Measurements from ENCODE around the gene INTS2. TPM values are rescaled to one million over a fixed set of nuclear protein-coding genes. Genes with fewer than 3 reads are reported as not detected.
"Not testable (repeated sequence)": the region's sequence is repeated elsewhere in the genome, so short reads cannot be mapped to it uniquely, and the experiment has no call there.

INTS2 gene
- total RNA-seq, 2 experiments from 2014 or later: 21.7 to 23.0 TPM

DNA sequence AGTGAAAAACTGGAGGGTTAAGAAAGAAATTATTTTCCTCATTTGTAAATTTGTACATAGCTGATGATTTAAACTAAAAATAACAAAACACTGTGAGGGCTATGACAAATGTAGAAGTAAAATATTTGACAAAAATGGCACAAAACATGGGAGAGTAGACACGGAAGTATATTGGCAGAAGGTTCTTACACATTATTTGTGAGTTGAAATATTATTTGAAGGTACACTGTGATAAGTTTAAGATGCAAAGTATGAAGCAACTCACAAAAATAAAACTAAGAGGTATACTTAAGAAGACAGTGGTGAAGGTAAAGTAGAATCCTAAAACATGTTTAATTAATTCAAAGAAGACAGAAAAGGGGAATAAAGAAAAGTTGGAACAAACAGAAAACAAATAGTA lies 99.1 kb downstream of the INTS2 start:
- Mint-ChIP-seq H3K4me1 (ENCODE audit: low read depth) (no peaks in the 10 kb centered on the region), H3K27me3 (ENCODE audit: low read depth) (no peaks in the 10 kb centered on the region), H3K4me3 (no peak overlapping the region), H3K36me3 (ENCODE audit: low read depth) (peaks cover 52% of the 10 kb centered on the region), H3K9me3 (ENCODE audit: insufficient read depth) (no peaks in the 10 kb centered on the region), H3K27ac (no peak overlapping the region)
- ChIA-PET CTCF (no interaction called here), POLR2A (no interaction called here)
- DNase-seq (no peak), ATAC-seq (no peak)

DNA sequence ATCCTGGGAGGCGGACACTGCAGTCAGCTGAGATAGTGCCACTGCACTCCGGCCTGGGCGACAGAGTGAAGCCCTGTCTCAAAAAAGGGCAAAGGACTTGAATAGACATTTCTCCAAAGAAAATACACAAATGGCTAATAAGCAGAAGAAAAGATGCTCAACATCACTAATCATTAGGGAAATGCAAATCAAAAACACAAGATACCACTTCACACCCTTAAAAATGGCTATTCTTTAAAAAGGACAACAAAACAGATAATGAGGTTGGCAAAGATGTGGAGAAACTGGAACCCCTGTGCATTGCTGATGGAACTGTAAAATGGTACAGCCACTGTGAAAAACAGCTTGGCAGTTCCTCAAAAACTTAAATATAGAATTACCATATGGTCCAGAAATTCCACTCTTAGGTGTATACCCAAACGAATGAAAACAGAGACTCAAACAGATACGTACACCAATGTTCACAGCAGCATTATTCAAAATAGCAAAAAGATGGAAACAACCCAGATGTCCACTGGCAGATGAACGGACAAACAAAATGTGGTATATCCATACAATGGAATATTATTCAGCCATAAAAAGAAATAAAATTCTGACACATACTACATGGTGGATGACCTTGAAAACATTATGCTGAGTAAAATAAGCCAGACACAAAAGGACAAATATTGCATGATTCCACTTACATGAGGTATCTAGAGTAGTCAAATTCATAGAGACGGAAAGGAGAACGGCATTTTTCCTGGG lies 100.0 kb downstream of the INTS2 start:
- no peak for DNase-seq
- no peaks in the 10 kb centered on the region for H3K9me3 Mint-ChIP-seq (ENCODE audit: insufficient read depth)
- ATAC-seq: no peak
- peaks cover 57% of the 10 kb centered on the region for H3K36me3 Mint-ChIP-seq (ENCODE audit: low read depth)
- no peaks in the 10 kb centered on the region for H3K27me3 Mint-ChIP-seq (ENCODE audit: low read depth)
- no peak overlapping the region for H3K27ac Mint-ChIP-seq
- ChIA-PET POLR2A (no interaction called here), CTCF (no interaction called here)
- no peaks in the 10 kb centered on the region for H3K4me1 Mint-ChIP-seq (ENCODE audit: low read depth)
- H3K4me3 Mint-ChIP-seq: no peak overlapping the region

DNA sequence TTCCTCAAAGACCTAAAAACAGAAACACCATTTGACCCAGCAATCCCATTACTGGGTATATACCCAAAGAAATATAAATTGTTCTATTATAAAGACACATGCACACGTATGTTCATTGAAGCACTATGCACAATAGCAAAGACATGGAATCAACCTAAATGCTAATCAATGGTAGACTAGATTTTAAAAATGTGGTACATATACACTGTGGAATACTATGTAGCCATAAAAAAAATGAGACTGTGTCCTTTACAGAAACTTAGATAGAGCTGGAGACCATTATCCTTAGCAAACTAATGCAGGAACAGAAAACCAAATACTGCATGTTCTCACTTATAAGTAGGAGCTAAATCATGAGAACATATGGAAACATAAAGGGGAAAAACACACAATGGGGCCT lies 100.9 kb downstream of the INTS2 start:
- DNase-seq; H3K4me3 Mint-ChIP-seq; H3K9me3 Mint-ChIP-seq (ENCODE audit: insufficient read depth); H3K27ac Mint-ChIP-seq; ATAC-seq; POLR2A ChIA-PET; H3K27me3 Mint-ChIP-seq (ENCODE audit: low read depth); H3K4me1 Mint-ChIP-seq (ENCODE audit: low read depth); CTCF ChIA-PET: not testable (repeated sequence)
- peaks cover 61% of the 10 kb centered on the region for H3K36me3 Mint-ChIP-seq (ENCODE audit: low read depth)

DNA sequence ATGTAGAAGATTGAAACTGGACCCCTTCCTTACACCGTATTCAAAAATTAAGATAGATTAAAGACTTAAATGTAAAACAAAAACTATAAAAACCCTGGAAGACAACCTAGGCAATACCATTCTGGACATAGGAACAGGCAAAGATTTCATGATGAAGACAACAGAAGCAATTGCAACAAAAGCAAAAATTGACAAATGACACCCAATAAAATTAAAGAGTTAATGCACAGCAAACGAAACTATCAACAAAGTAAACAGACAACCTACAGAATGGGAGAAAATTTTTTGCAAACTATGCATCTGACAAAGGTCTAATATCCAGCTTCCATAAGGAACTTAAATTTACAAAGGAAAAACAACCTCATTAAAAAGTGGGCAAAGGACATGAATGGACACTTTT lies 101.6 kb downstream of the INTS2 start:
- POLR2A ChIA-PET; DNase-seq; H3K4me1 Mint-ChIP-seq (ENCODE audit: low read depth); CTCF ChIA-PET; H3K27ac Mint-ChIP-seq; H3K9me3 Mint-ChIP-seq (ENCODE audit: insufficient read depth); ATAC-seq; H3K4me3 Mint-ChIP-seq; H3K27me3 Mint-ChIP-seq (ENCODE audit: low read depth): not testable (repeated sequence)
- peaks cover 60% of the 10 kb centered on the region for H3K36me3 Mint-ChIP-seq (ENCODE audit: low read depth)

DNA sequence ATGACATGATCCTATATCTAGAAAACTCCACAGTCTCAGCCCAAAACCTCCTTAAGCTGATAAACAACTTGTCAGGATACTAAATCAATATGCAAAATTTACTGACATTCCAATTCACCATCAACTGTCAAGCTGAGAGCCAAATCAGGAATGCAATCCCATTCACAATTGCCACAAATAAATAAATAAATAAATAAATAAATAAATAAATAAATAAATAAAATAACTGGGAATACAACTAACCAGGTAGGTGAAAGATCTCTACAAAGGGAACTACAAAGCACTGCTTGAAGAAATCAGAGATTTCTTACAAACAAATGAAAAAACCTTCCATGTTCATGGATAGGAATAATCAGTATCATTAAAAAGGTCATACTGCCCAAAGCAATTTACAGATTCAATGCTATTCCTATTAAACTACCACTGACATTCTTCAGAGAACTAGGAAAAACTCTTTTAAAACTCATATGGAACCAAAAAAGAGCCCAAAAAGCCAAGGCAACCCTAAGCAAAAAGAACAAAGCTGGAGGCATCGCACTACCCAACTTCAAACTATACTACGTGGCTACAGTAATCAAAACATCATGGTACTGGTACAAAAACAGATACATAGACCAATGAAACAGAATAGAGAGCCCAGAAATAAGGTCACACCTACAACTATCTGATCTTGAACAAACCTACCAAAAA lies 102.2 kb downstream of the INTS2 start:
- ATAC-seq (no peak), DNase-seq (no peak)
- Mint-ChIP-seq H3K27ac (no peak overlapping the region), H3K4me1 (ENCODE audit: low read depth) (no peaks in the 10 kb centered on the region), H3K27me3 (ENCODE audit: low read depth) (no peaks in the 10 kb centered on the region), H3K36me3 (ENCODE audit: low read depth) (peaks cover 66% of the 10 kb centered on the region), H3K4me3 (no peak overlapping the region), H3K9me3 (ENCODE audit: insufficient read depth) (no peaks in the 10 kb centered on the region)
- ChIA-PET CTCF (no interaction called here), POLR2A (no interaction called here)

DNA sequence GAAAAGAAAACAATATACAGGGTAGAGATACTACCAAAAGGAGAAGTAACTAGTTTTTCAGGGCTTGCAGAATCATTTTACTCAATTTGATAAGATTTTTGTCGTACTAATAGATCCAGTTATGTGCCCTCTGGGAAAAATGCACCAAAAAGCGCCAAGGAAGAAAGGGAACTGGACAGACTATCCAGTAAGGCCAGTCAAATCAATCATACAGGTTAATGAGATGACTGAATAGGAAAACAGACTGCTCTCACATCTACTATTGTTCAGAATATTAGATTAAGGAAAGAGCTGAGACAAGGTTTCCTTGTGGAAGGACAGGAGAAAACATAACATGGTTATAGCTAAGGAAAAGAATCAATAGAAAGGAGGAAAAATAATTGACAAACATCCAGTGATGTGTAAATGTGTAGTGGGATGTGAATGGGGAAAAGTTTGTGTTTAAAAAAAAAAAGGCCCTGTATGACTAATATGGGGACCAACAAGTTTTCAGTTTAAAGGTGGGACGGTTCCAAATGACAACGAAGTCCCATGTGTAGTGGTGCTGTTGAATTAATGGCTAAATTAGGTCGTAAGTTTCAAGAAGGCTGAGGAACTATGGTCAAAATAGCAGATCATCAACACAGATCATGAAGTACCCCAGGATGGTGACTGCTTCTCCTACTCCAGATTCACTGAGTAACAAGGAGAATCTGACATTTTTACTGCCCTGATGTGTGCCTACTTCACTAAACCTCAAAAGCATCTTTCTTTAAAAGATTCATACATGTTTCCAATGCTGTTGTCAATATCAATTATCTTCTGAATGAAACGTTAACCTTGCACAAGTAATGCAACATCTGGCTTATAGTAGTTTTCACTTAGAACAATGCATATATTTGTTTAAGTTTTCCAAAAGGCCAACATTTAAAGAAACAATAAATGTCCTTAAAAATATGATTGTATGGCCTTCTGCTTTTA lies 105.2 kb downstream of the INTS2 start:
- no peak for DNase-seq
- Mint-ChIP-seq H3K27ac (no peak overlapping the region), H3K36me3 (ENCODE audit: low read depth) (peaks cover 65% of the 10 kb centered on the region), H3K9me3 (ENCODE audit: insufficient read depth) (no peaks in the 10 kb centered on the region), H3K27me3 (ENCODE audit: low read depth) (no peaks in the 10 kb centered on the region), H3K4me1 (ENCODE audit: low read depth) (no peaks in the 10 kb centered on the region), H3K4me3 (no peak overlapping the region)
- ChIA-PET CTCF (no interaction called here), POLR2A (no interaction called here)
- no peak for ATAC-seq

DNA sequence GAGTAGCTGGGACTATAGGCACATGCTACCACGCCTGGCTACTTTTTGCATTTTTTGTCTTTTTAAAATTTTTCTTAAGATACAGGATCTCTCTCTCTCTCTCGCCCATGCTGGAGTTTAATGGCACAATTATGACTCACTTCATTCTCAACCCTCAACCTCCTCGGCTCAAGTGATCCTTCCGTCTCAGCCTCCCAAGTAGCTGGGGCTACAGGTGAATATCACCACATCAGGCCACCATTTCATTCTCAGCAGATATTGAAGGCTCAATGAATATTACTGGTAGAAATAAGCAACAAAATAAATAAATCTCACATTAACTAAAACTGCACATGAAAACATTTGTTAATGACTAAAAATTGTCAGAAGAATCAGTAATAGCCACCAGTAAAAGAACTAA lies 106.1 kb downstream of the INTS2 start:
- Mint-ChIP-seq H3K36me3 (ENCODE audit: low read depth) (peaks cover 61% of the 10 kb centered on the region), H3K27ac (no peak overlapping the region), H3K27me3 (ENCODE audit: low read depth) (no peaks in the 10 kb centered on the region), H3K4me1 (ENCODE audit: low read depth) (no peaks in the 10 kb centered on the region), H3K4me3 (no peak overlapping the region), H3K9me3 (ENCODE audit: insufficient read depth) (no peaks in the 10 kb centered on the region)
- POLR2A ChIA-PET: no interaction called here
- CTCF ChIA-PET: no interaction called here
- DNase-seq (no peak), ATAC-seq (no peak)

DNA sequence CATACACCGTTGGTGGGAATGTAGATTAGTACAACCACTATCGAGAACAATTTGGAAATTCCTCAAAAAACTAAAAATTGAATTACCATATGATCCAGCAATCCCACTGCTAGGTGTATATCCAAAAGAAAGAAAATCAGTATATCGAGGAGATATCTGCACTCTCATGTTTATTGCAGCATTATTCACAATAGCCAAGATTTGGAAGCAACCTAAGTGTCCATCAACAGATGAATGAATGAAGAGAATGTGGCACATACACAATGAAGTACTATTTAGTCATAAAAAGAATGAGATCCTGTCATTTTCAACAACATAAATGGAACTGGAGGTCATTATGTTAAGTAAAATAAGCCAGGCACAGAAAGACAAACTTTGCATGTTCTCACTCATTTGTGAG lies 108.5 kb downstream of the INTS2 start:
- POLR2A ChIA-PET; H3K4me1 Mint-ChIP-seq (ENCODE audit: low read depth); ATAC-seq; DNase-seq; H3K4me3 Mint-ChIP-seq; H3K27ac Mint-ChIP-seq; CTCF ChIA-PET; H3K27me3 Mint-ChIP-seq (ENCODE audit: low read depth); H3K9me3 Mint-ChIP-seq (ENCODE audit: insufficient read depth): not testable (repeated sequence)
- H3K36me3 Mint-ChIP-seq (ENCODE audit: low read depth): peaks cover 48% of the 10 kb centered on the region

DNA sequence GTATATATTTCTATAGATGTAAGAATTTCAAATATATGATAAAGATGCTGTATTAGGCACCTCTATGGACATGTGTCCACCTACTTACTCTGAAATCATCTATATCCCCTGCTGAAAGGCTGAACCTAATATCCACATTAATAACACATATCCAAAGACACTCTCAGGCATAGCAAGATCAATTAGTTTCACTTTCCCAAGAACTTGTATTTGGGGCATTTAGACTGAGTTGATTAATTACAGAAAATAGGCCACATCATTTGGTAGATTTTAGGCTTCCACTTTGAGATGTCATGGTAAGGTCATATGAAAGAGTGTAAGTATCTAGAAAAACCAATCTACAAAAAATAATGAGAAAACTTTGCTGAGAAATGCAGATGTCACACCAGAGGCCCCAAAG lies 109.6 kb downstream of the INTS2 start:
- ATAC-seq (no peak), DNase-seq (no peak)
- POLR2A ChIA-PET: no interaction called here
- H3K9me3 Mint-ChIP-seq (ENCODE audit: insufficient read depth): no peaks in the 10 kb centered on the region
- no peak overlapping the region for H3K27ac Mint-ChIP-seq
- H3K27me3 Mint-ChIP-seq (ENCODE audit: low read depth): no peaks in the 10 kb centered on the region
- peaks cover 49% of the 10 kb centered on the region for H3K36me3 Mint-ChIP-seq (ENCODE audit: low read depth)
- H3K4me3 Mint-ChIP-seq: no peak overlapping the region
- CTCF ChIA-PET: no interaction called here
- no peaks in the 10 kb centered on the region for H3K4me1 Mint-ChIP-seq (ENCODE audit: low read depth)

DNA sequence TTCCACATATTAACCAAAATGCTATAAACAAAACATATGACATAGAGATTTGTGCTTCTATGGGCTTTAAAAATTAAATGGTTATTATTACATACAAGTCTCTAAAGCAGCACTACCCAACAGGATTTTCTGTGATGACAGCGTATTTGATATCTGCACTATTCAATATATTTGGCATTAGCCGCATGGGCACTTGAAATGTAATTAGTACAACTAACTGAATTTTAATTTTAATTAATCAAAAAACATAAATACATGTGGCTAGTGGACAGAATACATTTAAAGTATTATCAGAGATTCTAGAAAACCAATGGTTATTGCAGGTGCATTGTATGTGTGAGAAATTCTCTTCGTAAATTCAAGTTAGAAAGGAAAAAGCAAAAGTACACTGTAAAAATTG lies 110.3 kb downstream of the INTS2 start:
- POLR2A ChIA-PET: no interaction called here
- ATAC-seq (no peak), DNase-seq (no peak)
- no peaks in the 10 kb centered on the region for H3K27me3 Mint-ChIP-seq (ENCODE audit: low read depth)
- H3K4me3 Mint-ChIP-seq: no peak overlapping the region
- H3K9me3 Mint-ChIP-seq (ENCODE audit: insufficient read depth): no peaks in the 10 kb centered on the region
- peaks cover 44% of the 10 kb centered on the region for H3K36me3 Mint-ChIP-seq (ENCODE audit: low read depth)
- no peaks in the 10 kb centered on the region for H3K4me1 Mint-ChIP-seq (ENCODE audit: low read depth)
- CTCF ChIA-PET: no interaction called here
- H3K27ac Mint-ChIP-seq: no peak overlapping the region

DNA sequence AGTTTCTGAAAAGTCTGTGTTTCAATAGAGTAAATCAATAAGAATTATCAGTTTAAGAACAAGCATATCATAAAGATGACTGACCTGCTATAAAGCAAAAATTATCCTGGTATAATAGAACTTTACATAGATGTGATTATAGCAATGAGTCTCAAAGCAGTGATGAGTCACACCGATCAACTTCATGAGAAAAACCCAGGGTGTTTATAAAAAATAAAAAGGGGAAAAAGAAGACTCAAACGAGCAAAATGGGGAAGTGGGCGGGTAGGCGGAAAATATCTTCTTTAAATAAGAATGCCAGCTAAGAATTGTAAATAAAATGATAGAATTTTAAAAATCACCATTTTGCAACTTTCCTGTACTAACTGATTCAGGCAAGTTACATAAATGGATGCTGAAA lies 111.2 kb downstream of the INTS2 start:
- peaks cover 39% of the 10 kb centered on the region for H3K36me3 Mint-ChIP-seq (ENCODE audit: low read depth)
- no peaks in the 10 kb centered on the region for H3K4me1 Mint-ChIP-seq (ENCODE audit: low read depth)
- POLR2A ChIA-PET: no interaction called here
- DNase-seq: no peak
- no peak for ATAC-seq
- CTCF ChIA-PET: no interaction called here
- H3K4me3 Mint-ChIP-seq: no peak overlapping the region
- H3K27me3 Mint-ChIP-seq (ENCODE audit: low read depth): no peaks in the 10 kb centered on the region
- no peaks in the 10 kb centered on the region for H3K9me3 Mint-ChIP-seq (ENCODE audit: insufficient read depth)
- H3K27ac Mint-ChIP-seq: no peak overlapping the region

DNA sequence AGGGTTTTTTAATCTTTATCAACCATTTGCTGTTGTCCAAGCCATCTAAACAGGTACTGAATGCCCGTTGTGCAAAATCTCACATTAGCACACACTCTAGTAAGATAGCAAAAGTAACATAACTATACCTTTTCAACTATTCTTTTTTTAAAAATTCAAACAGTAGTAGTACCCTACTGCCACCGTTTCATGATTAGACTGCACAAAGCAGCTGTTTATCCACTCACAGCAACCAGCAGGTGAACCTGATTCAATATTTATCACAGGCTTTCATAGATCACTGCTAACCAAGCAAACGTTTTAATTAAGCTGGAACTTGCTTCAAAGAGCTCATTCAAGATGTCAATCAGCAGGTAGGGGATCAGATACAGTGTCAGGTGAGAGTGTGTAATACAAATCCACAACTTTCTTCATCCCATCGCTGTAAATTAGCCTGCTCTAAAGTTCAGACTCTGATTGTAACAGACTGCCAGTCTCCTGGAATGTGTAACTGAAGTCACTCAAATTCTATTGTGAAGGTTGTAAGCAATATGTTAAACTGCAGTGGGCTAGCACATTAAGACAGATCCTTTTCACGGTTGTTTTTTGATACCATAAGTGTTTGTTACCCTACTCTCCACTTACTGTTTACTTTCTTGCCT lies 111.8 kb downstream of the INTS2 start:
- POLR2A ChIA-PET: no interaction called here
- Mint-ChIP-seq H3K4me3 (no peak overlapping the region), H3K36me3 (ENCODE audit: low read depth) (peaks cover 40% of the 10 kb centered on the region), H3K27ac (no peak overlapping the region), H3K9me3 (ENCODE audit: insufficient read depth) (no peaks in the 10 kb centered on the region), H3K27me3 (ENCODE audit: low read depth) (no peaks in the 10 kb centered on the region), H3K4me1 (ENCODE audit: low read depth) (no peaks in the 10 kb centered on the region)
- no peak for ATAC-seq
- CTCF ChIA-PET: no interaction called here
- DNase-seq: no peak

All from activated CD8-positive, alpha-beta T cell treated with anti-CD3 and anti-CD28 coated beads, Interleukin-2, amount 10 ng/mL, durations not matched to agents 7 days and 5 days (primary cell).